Measurements from ENCODE around the gene SMAD6.

Gene SMAD6

DNA sequence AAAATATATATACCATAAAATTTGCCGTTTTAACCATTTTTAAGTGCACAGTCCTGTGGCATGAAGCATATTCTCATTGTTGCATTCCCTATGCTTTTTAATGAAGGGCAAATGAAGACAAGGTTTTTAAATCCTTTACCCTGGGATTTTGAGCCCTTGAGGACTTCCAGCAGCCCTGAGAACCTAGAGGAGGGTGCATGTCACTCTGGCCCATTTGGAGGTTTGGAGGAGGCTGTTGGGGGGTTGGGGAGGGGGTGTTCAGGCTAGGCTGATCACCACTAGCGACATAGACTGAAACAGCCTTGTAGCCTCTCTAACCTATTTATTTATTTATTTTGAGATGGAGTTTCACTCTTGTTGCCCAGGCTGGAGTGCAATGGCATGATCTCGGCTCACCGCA is 86.0 kb downstream of the SMAD6 start:
- DNase-seq (ENCODE audit: low read depth in 3 of 3, low spot score in 1 of 3), result no peak

DNA sequence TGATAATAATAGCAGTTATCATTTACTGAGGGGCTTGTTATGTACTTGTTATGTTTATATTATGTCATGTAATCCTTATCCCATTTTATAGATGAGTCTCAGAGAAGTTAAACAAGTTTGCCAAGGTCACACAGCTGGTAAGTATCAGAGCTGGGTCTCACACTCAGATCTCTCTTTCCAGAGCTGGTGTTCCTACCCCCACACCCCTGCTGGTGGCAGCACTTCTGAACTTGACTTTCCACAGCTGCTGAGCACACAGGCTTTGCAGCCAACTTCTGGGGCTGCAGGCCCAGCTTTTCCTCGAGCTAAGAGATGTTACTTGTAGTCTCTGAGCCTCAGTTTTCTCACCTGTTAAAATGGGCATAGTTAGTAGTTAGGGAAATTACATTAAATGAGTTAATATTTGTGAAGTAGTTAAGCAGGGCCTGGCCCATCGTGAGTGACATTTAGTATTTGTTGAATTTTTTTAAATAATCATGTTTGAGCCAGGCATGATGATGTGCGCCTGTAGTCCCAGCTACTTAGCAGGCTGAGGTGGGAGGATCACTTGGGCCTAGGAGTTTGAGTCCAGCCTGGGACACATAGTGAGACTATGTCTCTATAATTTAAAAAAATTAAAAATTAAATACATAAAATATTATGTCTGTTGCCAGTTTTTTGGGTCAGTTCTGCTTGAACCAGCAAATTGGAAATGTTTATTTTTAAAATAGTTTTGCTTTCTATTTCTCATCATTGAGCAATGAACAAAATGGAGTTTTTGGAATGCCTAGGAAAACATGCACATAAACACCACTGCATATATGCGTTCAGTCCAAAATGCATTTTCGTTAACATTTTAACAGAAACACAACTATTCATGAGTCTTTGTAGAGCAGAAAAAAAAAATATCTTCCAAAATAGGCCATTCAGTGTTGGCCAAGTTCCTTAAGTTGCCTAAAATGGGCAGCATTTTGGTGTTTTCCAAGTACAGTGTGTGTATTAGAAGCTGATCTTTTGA is 87.3 kb downstream of the SMAD6 start:
- no peak for DNase-seq (ENCODE audit: low read depth in 3 of 3, low spot score in 1 of 3)

DNA sequence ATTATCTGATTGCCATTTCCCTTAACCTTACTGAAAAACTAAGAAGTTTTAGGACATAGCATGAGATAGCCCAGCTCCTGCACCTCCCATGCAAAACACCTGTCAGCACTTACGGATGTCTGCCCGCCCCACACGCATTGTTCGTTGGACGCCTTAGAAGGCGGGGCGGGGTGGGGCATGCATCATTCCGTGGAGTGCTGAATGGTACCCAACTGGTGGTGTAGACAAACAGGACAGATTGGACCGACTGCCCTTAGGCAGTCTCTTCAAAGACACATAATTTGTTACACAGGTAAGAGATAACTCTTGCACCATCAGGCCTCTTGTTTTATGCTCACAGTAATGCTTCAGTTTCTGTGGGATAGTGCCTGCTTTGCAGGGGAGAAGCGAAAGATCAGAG is 93.8 kb downstream of the SMAD6 start:
- DNase-seq (ENCODE audit: low read depth in 3 of 3, low spot score in 1 of 3), result no peak

DNA sequence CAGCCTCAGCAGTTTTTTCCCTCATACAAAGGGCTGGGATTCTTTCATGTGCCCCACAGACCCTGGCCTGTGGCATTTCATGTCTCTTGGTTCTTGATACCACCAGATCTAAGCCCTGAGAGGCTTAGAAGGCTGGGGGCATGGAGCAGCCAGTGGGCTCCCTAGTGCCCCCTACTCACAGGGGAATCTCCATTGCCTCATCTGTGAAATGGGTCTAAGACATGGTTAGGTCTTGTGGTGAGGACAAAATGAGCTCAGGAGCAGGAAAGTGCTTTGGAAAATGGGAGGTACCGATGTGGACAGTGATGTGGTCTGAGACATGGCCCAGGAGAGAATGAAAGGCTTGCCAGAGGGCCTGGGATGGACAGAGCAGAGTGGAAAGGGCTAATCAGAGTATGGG is 94.3 kb downstream of the SMAD6 start:
- DNase-seq (ENCODE audit: low read depth in 3 of 3, low spot score in 1 of 3), result no peak

DNA sequence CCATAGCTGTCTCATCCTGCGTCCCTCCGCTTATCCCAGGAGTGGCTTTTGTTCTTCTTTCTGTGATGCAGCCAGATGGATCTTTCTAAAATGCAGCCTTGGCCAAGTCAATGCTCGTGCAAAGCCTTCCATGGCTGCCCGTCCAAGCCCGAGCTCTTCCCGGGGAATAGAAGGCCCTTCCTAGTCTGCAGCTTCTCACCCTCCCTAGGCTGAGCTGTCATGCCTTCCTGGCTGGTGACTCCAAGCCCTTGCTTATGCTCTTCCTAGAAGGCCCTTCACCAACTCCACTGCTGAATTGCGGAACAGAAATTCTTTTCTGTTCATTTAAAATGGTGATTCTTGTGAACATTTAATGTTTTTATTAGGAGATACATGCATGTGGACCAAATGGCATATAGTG is 95.9 kb downstream of the SMAD6 start:
- DNase-seq (ENCODE audit: low read depth in 3 of 3, low spot score in 1 of 3), result no peak

DNA sequence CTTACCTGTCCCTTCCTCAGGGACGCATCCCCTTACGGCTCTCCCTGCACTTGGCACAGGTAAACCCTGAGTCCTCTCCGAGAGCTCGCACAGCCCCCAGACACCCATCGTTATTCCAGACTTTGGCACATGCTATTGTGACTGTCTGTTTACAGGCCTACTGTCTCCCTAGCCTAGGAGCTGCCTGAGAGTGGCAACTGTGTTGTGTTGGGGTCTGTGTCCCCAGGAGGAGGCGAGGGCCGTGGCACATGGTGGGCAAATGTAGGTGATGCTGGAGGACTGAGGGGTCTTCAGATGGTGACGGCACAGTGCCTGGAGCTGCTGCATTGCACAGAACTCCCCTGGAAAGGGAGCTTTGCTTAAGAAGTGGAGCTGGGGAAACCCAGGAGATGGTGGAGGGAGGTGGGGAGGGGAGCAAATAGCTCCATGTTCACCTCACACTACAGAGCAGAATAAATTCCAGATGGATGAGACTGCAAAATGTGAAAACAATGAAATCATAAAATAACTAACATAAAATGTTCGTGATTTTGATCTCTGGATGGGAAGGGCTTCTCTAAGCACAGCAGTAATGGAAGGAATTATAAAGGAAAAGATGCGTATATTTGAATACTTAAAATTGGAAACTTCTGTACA is 96.5 kb downstream of the SMAD6 start:
- DNase-seq (ENCODE audit: low read depth in 3 of 3, low spot score in 1 of 3), result no peak

DNA sequence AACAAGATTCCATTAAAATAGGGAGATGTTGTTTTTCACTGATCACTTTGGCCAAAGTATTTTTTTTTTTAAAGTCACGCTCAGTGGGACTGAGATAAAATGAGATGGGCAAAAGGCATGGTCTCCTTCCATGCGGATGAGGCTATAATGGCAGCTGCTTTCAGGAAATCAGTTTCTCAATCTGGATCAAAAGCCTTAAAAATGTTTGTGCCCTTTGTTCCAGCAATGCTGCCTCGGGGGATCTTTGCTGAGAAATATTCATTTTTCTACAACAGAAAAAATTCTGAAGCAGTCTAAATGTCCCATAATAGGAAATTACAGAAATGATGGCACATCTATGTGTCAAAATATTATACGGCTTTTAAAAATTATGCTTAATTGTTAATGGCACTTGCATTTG is 97.2 kb downstream of the SMAD6 start:
- DNase-seq (ENCODE audit: low read depth in 3 of 3, low spot score in 1 of 3), result no peak

DNA sequence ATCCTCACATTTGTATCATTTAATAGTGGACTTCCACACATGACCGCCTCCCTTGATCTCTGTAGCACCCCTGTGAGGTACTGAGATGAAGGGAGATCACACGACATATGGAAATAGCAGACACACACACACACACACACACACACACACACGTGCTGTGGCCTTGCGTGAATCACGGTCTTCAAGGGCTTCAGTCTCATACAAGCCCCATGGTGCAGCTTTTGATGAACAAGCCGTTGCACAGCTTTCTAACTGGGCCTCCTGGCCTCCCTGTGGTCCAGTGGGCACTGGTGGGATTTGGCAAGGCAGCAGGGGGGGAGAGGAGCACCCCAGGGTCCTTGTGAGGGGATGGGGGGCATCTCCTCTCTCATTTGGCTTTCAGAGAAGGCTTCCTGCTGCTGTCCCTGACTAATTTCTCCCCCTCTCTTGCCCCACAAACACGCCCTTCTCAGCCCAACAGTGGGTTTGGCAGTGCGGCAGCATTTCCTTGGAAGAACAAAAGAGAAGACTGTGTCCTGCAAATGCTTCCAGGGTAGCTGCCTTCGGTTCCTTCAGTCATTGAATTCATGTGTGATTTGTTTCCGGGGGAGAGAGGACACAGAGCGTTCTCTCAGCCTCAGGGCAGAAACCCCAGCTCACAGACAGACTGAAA is 98.7 kb downstream of the SMAD6 start:
- no peak for DNase-seq (ENCODE audit: low read depth in 3 of 3, low spot score in 1 of 3)

DNA sequence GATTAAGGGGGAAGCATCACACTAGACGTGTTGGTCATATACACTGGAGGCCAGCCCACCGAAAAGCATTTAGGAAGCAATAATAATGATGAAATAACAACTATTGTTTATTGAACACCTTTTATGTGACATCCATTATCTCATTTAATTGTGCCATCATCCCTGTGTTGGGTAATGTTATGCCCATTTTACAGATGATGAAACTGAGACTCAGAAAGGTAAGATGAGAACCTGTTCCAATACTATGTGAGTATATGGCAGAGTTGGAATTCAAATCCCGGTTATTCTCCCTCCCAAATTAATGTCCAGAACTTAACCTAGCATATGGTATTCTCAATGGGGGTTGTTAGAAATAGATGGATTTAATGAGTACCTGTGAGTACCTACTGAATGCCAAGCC is 99.2 kb downstream of the SMAD6 start:
- DNase-seq (ENCODE audit: low read depth in 3 of 3, low spot score in 1 of 3), result no peak

DNA sequence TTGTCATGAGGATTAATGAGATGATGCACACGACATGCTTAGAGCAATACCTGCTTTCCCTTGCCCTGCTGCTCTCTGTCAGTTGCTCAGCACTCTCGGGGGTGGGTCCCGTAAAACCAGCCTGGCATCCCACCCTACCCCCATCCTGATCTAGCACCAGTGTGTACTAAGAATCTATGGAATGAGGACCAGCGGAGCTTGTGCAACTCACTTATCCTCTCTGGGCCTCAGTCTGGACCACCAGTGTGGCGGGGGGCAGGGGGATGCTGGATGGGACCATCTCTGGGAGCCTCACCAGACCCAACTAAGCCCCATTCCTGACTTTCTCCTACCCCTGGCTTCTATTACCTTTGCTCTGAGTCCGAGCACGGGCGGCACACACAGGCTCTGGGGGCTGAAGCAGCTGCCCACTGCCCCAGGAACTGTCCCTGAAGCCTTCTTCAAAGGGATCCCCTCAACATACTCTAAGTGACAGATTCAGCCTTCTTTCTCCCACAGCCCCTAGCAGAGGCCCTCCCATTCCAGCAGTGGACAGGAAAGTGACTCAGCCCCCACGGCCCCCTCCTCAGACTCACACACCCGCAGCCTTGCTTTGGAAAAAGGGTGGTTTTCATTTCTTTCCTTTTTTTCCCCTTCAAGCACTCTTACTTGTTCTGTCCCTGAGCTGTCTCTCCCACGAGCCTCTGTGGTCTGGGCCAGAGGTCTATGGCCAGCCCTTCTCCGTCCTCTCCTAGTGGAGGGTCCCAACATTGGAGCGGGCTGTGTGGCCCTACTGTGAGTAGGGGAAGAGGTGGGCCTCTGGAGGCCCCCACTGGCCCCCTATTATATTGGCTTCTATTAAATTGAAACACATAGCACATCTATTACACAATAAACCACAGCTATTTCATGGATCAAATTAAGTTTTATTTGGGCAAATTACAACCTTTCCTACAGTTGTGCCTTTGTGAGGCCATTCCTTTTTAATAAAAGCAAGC is 100.3 kb downstream of the SMAD6 start:
- no peak for DNase-seq (ENCODE audit: low read depth in 3 of 3, low spot score in 1 of 3)

DNA sequence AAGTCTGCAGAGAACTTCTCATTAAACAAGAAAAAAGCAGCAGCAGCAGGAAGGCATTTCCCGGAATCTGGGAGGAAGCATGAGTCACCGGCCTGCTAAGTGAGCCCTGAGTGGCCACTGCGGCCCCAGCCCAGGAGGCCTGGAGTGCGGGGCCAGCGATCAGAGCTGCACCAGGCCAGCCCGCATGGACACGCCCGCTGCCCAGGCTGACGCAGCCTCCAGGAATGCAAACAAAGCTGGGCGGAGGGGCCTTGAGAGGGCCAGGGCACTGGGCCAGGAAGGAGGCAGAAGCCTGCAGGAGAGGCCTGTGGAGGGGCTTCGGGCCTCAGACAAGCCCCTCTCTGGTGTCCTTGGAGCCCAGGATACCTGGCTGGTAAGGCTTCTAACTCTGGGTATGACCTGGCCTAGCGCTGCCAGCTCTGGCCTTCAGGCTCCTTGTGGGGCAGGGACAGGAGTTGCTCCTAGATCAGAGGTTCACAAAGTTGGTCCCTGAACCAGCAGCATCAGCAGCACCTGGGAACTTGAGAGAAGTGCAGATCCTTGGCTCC is 101.2 kb downstream of the SMAD6 start:
- no peak for DNase-seq (ENCODE audit: low read depth in 3 of 3, low spot score in 1 of 3)

DNA sequence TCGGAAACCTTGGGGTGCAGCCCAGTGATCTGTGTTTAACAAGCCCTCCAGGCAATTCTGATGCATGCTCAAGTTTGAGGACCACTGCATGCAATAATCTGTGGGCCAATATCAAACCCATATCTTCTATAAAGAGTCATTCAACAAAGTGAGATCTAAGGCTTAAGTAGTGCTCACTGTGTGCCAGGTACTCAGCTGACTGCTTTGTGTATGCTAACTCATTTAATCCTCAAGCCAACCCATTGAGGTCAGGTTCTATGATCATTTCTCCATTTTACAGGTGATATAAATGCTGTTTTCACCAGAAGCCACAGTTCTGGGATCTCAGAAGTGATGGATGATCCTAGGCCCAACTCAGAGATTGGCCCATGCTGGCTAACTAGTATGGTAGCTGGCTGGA is 101.7 kb downstream of the SMAD6 start:
- DNase-seq (ENCODE audit: low read depth in 3 of 3, low spot score in 1 of 3), result no peak

DNA sequence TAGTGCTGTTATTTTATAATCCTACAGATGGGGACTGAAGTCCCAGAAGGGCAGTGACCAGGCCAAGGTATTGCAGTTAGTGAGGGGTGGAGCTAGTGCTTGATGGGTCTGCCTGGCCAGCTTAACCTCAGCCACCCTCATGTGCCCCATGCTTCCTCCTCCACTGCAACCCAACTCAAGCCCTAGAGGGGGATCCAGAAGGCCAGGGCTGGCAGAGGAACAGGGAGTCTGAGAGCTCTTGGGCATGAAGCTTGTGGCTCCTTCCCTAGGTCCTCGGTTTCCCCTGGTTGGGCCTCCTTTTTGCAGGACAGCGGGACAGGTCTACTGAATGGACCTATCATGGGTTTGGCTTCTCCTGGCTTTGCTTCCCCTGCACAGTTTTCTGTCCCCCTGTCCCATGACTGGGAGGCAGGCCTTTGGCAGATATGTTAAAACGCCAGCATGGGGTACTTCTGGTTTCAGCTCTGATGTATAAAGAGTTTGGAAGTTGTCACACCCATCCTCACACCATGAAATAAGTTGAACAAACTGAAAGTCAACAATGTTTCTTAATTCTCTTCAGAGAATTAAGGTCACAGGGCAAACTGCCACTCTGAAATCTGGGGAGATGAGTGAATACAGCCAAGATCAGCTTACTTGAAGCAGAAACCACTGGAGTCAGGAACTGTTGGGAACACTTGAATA is 103.3 kb downstream of the SMAD6 start:
- no peak for DNase-seq (ENCODE audit: low read depth in 3 of 3, low spot score in 1 of 3)

DNA sequence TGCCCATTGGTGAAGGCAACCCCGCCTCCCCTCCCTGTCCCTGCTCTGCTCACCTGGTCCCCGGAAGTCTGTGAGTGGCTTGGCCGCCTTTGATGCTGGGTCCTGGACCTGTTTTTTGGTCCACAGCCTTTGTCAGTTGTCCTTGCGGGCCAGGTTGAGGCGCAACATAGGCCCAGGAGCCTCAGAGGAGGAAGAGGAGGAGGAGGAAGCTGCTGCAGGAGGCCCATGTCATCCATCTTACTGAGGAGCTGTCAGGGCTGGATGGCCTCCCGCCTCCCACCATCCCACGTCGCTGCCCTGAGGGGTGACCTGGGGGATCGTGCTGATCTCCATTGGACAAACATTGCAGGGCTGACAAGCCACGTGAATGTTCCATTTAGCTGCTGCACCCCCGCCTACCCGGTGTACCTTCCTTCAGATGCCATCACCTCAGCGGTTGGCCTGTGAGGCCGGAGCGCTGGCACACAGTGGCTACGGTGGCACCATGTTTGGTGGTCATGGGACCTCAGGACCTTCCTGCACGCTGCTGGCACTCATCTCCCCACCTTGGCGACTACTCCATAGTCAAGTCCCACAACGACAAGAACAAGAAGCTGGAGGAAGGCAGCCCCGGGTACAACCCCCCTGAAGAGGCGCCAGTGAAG is 106.3 kb downstream of the SMAD6 start:
- DNase-seq (ENCODE audit: low read depth in 3 of 3, low spot score in 1 of 3), result no peak

DNA sequence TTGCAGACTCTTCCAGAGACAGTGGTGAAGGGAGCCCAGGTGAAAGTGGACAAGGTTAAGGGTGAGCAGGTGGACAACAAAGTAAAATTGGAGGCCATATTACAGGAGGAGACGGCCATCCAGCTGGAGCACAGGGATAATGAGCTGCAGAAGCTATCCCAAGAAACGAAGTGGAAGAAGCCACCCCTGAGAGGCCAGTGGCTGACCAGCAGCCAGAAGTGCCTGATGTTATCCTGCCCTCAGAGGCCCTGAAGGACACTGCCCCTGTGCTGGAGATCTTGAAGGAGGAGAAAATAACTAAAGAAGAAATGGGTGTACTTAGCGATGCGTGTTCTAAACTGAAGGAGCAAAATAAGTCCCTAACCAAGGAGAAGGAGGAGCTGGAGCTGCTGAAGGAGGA is 107.6 kb downstream of the SMAD6 start:
- no peak for DNase-seq (ENCODE audit: low read depth in 3 of 3, low spot score in 1 of 3)

DNA sequence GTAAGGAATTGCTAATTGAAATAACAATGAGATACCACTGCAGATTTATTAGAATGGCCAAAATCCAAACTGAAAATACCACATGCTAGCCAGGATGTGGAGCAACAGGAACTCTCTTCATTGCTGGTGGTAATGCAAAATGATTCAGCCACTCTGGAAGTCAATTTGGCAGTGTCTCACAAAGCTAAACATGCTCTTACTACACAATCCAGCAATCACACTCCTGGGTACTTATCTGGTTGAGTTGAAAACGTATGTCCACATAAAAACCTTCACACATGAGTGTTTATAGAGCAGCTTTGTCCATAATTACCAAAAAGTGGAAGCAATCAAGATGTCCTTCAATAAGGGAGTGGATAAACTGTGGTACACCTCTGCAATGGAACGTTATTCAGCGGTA is 113.3 kb downstream of the SMAD6 start:
- DNase-seq (ENCODE audit: low read depth in 3 of 3, low spot score in 1 of 3), result no peak

DNA sequence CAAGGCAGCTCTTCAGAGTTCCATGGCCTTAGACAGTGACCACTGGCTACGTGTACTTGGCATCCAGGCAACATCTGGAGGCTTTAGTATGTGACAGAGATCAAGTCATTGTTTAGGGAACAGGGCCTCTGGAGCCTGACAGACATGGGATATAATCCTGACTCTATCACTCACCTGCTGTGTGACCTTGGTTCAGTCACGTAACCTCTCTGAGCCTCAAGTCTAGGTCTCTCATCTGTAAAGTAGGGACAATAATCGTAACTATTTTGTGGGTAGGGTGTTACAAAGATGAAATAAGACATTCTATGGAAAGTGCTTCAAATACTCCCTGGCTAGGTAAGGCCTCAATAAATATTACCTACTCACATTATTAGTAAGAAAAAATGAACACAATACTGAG is 114.2 kb downstream of the SMAD6 start:
- no peak for DNase-seq (ENCODE audit: low read depth in 3 of 3, low spot score in 1 of 3)

DNA sequence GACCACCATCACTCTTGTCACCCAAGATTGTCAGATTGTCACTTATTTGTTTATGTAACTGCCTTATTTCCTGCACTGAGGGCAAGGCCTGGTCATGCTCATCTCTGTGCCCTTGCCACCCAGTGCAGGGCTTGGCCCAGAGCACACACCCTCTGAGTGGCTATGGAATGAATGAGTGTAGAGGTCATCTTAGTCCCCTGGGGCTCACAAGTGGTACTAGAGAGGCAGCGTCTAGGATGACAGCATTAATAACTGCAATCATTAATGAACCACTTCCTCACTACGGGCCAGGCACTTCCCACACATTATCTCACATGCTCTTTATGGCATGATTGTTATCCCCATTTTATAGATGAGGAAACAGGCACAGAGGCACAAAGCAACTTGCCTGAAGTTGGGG is 117.0 kb downstream of the SMAD6 start:
- no peak for DNase-seq (ENCODE audit: low read depth in 3 of 3, low spot score in 1 of 3)

DNA sequence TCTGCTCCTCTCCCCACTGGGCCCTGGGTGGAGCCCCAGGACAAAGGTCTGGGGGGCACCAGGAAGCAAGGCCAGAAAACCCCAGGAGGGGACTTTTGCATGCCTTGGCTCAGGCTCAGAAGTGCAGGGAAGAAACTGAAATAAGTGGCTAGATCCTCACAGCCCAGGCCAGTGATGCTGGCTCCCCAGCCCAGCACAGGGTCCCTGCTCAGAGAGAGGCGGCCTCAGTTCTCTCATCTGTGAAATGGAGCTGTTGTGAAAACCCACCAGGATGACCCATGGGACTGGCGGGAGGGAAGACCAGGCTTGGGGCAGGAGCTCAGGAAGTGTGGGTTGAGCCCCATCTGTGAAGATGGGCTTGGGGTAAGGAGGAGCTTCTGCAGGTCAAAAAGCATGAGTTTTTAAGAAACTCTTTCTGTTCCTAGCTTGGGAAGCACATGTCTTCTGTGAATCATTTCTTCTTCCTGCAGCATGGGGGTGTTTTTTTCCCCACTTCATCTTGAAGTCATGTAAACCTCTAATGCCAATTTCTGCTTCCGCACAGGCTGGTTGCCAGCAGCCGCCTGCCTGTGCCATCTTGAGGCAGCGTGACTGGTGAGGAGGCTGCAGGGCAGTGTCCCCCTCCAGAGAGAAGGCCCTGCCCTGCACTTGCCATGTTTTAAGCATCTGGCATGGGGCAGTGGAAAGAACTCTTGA is 118.6 kb downstream of the SMAD6 start:
- no peak for DNase-seq (ENCODE audit: low read depth in 3 of 3, low spot score in 1 of 3)

Measured in stimulated activated CD4-positive, alpha-beta T cell treated with anti-CD3 and anti-CD28 coated beads, TNF-alpha, amount 100 ng/mL, for 1 hour (primary cell).